ENCODE measurements around the gene ZNF700.

DNA sequence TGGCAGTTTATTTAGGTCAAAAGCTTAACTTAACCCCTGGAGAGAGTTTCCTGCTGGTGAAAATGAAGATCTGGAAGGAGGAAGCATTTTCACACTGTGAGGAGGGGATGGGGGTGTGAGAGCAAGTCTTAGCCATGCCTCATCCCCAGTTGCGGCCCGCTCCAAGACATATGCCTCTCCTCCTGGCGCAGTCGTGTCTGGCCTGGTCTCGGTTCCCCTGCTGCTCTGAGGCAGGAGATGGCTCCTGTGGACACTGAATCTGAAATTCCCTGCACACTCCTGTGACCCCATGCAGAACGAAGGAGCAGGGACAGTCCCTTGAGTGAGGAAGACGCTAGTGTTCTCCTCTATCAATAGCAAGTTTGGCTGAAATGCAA, 37.7 kb upstream of the ZNF700 start:
- TF ChIP-seq MTA3 (IDR thresholded peaks at IDR 0.05; ENCODE audit: borderline replicate concordance) (no peak), ZNF76 (CRISPR knock-in tag; IDR thresholded peaks at IDR 0.05; ENCODE audit: borderline replicate concordance) (no peak), GATAD2B (IDR thresholded peaks at IDR 0.05; ENCODE audit: borderline replicate concordance) (no peak), RAD51 (IDR thresholded peaks at IDR 0.05; ENCODE audit: borderline replicate concordance, low read depth) (no peak), ZNF589 (CRISPR knock-in tag; IDR thresholded peaks at IDR 0.05; ENCODE audit: low read depth) (no peak), SPI1 (IDR thresholded peaks at IDR 0.05; ENCODE audit: borderline replicate concordance, low read depth, low read length) (no peak), COPS2 (conservative IDR thresholded peaks at IDR 0.05) (no peak), CTCF (IDR thresholded peaks at IDR 0.05 in 2 of 3, conservative IDR thresholded peaks at IDR 0.05 in 1 of 3; ENCODE audit: insufficient read depth in 2 of 3, low read depth in 1 of 3, low read length in 3 of 3) (no peak), NR3C1 (CRISPR knock-in tag; IDR thresholded peaks at IDR 0.05) (no peak), MAFK (IDR thresholded peaks at IDR 0.05; ENCODE audit: low read length) (no peak), SMARCE1 (IDR thresholded peaks at IDR 0.05) (no peak)
- TF ChIP-seq, protein P1, sequence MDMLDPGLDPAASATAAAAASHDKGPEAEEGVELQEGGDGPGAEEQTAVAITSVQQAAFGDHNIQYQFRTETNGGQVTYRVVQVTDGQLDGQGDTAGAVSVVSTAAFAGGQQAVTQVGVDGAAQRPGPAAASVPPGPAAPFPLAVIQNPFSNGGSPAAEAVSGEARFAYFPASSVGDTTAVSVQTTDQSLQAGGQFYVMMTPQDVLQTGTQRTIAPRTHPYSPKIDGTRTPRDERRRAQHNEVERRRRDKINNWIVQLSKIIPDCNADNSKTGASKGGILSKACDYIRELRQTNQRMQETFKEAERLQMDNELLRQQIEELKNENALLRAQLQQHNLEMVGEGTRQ (CRISPR knock-in tag; IDR thresholded peaks at IDR 0.05), result no peak
- TF ChIP-seq, protein P2, sequence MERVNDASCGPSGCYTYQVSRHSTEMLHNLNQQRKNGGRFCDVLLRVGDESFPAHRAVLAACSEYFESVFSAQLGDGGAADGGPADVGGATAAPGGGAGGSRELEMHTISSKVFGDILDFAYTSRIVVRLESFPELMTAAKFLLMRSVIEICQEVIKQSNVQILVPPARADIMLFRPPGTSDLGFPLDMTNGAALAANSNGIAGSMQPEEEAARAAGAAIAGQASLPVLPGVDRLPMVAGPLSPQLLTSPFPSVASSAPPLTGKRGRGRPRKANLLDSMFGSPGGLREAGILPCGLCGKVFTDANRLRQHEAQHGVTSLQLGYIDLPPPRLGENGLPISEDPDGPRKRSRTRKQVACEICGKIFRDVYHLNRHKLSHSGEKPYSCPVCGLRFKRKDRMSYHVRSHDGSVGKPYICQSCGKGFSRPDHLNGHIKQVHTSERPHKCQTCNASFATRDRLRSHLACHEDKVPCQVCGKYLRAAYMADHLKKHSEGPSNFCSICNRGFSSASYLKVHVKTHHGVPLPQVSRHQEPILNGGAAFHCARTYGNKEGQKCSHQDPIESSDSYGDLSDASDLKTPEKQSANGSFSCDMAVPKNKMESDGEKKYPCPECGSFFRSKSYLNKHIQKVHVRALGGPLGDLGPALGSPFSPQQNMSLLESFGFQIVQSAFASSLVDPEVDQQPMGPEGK (CRISPR knock-in tag; IDR thresholded peaks at IDR 0.05; ENCODE audit: borderline replicate concordance), result no peak
